Heart right ventricle (tissue), 16 donors: ENCODE measurements around the gene ARHGAP19. TPM values are rescaled to one million over a fixed set of nuclear protein-coding genes. Genes with fewer than 3 reads are reported as not detected.

Experiments used
- ATAC-seq, 8 donors: fragments of 200-7000 bp; cut with Tn5 transposase; one replicate each; pipeline ENCODE4 v1.9.1; 2020; ENCODE audit warnings: mild to moderate bottlenecking in 8 of 8, moderate library complexity in 8 of 8, moderate number of reproducible peaks in 1 of 8
- DNase-seq, 2 donors: peaks; one replicate each; pipeline ENCODE4 v3.0.0-alpha.2; 2020
- H3K27ac ChIP-seq, 10 donors: fragments of 200-600 bp; sonication (generic) in 2 of 10; one replicate each; pipeline versions ENCODE4 v1.5.0 to v1.8.0; 2020 to 2022; ENCODE audit warnings: mild to moderate bottlenecking in 3 of 10
- H3K27me3 ChIP-seq, 7 donors: fragments of 200-600 bp; one replicate each; pipeline ENCODE4 v1.8.0; 2021 to 2022; ENCODE audit warnings: mild to moderate bottlenecking in 2 of 7
- H3K36me3 ChIP-seq, 9 donors: fragments of 200-600 bp; sonication (generic) in 1 of 9; one replicate each; pipeline versions ENCODE4 v1.5.0 to v1.8.0; 2020 to 2022; ENCODE audit warnings: mild to moderate bottlenecking in 2 of 9
- H3K4me1 ChIP-seq, 9 donors: fragments of 200-600 bp; sonication (generic) in 1 of 9; one replicate each; pipeline versions ENCODE4 v1.5.0 to v1.8.0; 2020 to 2022; ENCODE audit warnings: mild to moderate bottlenecking in 4 of 9
- H3K4me3 ChIP-seq, 10 donors: fragments of 200-600 bp; sonication (generic) in 2 of 10; one replicate each; pipeline versions ENCODE4 v1.5.0 to v1.8.0; 2020 to 2022; ENCODE audit warnings: mild to moderate bottlenecking in 7 of 10, moderate library complexity in 2 of 10
- H3K9me3 ChIP-seq, 11 donors: fragments of 200-600 bp in 10 of 11; sonication (generic) in 2 of 11; one replicate each; pipeline versions ENCODE4 v1.5.0 to v1.8.0; 2013 to 2022; ENCODE audit warnings: mild to moderate bottlenecking in 2 of 11, control low read depth in 1 of 11, moderate library complexity in 1 of 11
- WGBS, 2 donors: extraction: QIAGEN DNeasy Blood & Tissue Kit; methylation state at CpG; one replicate each; pipeline ENCODE4 v1.1.7; 2013; ENCODE audit warnings: inconsistent platforms in 1 of 2; 5-methylcytosine and 5-hydroxymethylcytosine counted together
- intact Hi-C, 10 donors: fragments of 100-400 bp; cut with DNase I; formaldehyde crosslinking; loops; one replicate each; pipeline versions ENCODE4 v1.11.1 to v1.14.2; 2022
- long read RNA-seq, 3 donors: library from polyadenylated mRNA; unstranded; transcript quantifications; one replicate each; pipeline ENCODE4 v2.0.0, GENCODE V29; 2020 to 2021
- polyA plus RNA-seq, 2 donors: library from polyadenylated mRNA; stranded (reverse); fragments of 200-250 nt; gene quantifications; one replicate each; pipeline ENCODE4 v1.2.3, GENCODE V29; 2013
- total RNA-seq, 10 donors: library from RNA; stranded (reverse); fragmentation: NEBNext Ultra II Directional in 3 of 10; extraction: Animal tissue kit (Norgen Biotek cat#: 25700) in 3 of 10; gene quantifications; one replicate each; pipeline versions ENCODE4 v1.2.1 to v1.2.4, GENCODE V29; 2021 to 2023
- TF ChIP-seq, protein P1 (sequence below), 9 donors: fragments of 200-600 bp; sonication (generic) in 2 of 9; IDR thresholded peaks; one replicate each; pipeline versions ENCODE4 v1.5.0 to v1.8.0; 2021 to 2022; ENCODE audit warnings: antibody characterized with exemption in 9 of 9, mild to moderate bottlenecking in 5 of 9, moderate library complexity in 1 of 9
- donor health status: Arrhythmogenic right ventricular cardiomyopathy.
- donor health status: ischemic (EF 13 %, LVEDD 7.1; RV severe dilation, severe dysfunction).
- donor health status: healthy with polysubstance abuse.
- donor health status: DM: no; HTN: yes; CAD: no.
- donor health status: DM: no; HTN: no; CAD: no.
- donor health status: ischemic (EF 25% LVEDD 6.9; RV normal size, moderate dysfunction).
- donor health status: ischemic (EF 25% LVEDD 5.7; RV mildly dilated, moderate dysfunction).
- donor health status: healthy.
- donor health status: DM: yes; HTN: yes; CAD: no.
- donor health status: Ischemic cardiomyopathy.
- donor health status: ischemic (EF 35%, LVEDD 5.7; RV mildly dilated, moderate dysfunction).
- donor health status: nonischemic (EF 11% LVEDD 7.7; RV severe dilation, severe dysfunction).
- donor health status: DM: yes; HTN: yes; CAD: no.
- donor health status: PGD.
- donor health status: ischemic (EF 29% LVEDD 5.4; RV normal size, mild dysfunction).
- donor health status: nonischemic (EF 23%, LVEDD 6.1; RV moderate dilation, normal function).

ARHGAP19 gene
- 1 to 10 TPM; 2.3 to 6.2 (median 3.6) TPM for total RNA-seq
- polyA plus RNA-seq: 1 to 10 TPM; 1.5 to 1.7 TPM
- long read RNA-seq, donor 1, full-length matches to known transcripts: 2 of 3 reads
- long read RNA-seq, donor 1, partial matches to known transcripts: 0 of 3 reads
- long read RNA-seq, donor 1, other reads (novel, unspliced or antisense): 1 of 3 reads
- long read RNA-seq, donor 2, full-length matches to known transcripts: 5 of 6 reads
- long read RNA-seq, donor 2, partial matches to known transcripts: 0 of 6 reads
- long read RNA-seq, donor 2, other reads (novel, unspliced or antisense): 1 of 6 reads
- long read RNA-seq, donor 3, full-length matches to known transcripts: 2 of 7 reads
- long read RNA-seq, donor 3, partial matches to known transcripts: 3 of 7 reads
- long read RNA-seq, donor 3, other reads (novel, unspliced or antisense): 2 of 7 reads

DNA sequence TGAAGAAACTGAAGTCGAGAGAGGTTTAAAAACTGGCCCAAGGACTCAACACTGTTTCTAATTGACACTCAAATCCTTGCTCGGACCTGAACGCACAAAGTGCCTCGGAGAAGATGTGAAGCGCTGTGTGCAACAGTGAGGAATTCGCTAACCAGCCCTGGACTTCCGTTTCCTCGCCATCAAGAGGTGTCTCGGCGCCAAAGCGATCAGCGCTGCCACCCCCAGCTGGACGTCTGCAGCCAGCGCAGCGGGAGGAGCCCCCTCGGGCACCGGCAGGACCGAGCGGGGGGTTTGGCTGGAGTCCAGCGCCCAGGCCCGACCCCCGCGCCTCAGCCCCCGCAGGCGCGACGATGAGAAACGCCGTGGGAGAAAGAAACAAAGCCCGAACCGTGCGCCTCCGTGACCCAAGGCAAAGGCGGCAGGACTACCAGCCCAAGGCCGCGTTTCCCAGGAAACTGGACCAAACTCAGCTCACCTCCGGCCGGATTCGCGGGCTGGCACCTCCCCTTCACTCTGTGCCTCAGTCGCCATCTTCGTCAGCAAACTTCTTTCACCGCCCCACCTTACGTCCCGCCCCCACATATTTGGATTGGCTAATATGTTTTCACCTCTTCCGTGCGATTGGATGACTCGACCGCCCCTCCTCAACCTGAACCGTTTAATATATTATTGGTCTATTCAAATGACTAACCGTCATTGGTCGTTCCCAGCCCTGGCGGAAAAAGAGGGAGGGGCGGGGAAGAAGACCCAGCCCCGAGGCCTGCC lies at the start of gene ARHGAP19:
ARHGAP19 (minus strand) TSS at position 541 of the 765 bp plus-strand sequence; CDS start at position 531, 10 bp downstream.
- 0% methylated on average over 55 of the region's 55 CpGs for WGBS, 2 donors
- intact Hi-C loops: loop anchor here in 6 of 10 donors (1.0 to 5.0 kb wide), 4 partner anchors 35 to 45 kb away; partner anchors contain the start of gene FRAT2 (in 3 of the 6)
- DNase-seq (peak; percentile 89 to 98), ATAC-seq (peak; percentile 99 to 100 (median 100))
- Histone ChIP-seq H3K27ac (peak within 1 kb of the TSS; percentile 73 to 97 (median 94)), H3K36me3 (peaks cover 0 to 11% (median 3%) of the 10 kb centered on the region in 9 donors), H3K9me3 (no peaks in the 10 kb centered on the region), H3K27me3 (no peaks in the 10 kb centered on the region), H3K4me1 (peaks cover 0 to 14% (median 9%) of the 10 kb centered on the region in 9 donors), H3K4me3 (peak within 1 kb of the TSS; percentile 57 to 97 (median 90))
- TF ChIP-seq, protein P1, sequence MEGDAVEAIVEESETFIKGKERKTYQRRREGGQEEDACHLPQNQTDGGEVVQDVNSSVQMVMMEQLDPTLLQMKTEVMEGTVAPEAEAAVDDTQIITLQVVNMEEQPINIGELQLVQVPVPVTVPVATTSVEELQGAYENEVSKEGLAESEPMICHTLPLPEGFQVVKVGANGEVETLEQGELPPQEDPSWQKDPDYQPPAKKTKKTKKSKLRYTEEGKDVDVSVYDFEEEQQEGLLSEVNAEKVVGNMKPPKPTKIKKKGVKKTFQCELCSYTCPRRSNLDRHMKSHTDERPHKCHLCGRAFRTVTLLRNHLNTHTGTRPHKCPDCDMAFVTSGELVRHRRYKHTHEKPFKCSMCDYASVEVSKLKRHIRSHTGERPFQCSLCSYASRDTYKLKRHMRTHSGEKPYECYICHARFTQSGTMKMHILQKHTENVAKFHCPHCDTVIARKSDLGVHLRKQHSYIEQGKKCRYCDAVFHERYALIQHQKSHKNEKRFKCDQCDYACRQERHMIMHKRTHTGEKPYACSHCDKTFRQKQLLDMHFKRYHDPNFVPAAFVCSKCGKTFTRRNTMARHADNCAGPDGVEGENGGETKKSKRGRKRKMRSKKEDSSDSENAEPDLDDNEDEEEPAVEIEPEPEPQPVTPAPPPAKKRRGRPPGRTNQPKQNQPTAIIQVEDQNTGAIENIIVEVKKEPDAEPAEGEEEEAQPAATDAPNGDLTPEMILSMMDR (IDR thresholded peaks at IDR 0.05): peak in 3 of 9 donors; percentile 18 to 33 (median 22)

DNA sequence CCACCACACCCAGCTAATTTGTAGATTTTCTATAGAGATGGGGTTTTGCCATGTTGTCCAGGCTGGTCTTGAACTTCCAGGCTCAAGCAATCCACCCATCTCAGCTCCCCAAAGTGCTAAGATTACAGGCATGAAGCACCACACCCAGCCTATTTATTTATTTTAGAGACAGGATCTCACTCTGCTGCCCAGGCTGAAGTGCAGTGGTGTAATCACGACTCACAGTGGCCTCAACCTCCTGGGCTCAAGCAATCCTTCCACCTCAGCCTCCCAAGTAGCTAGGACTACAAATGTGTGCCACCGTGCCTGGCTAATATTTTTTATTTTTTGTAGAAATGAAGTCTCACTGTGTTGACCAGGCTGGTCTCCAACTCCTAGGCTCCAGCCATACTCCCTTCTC lies 49.0 kb upstream of the ARHGAP19 start:
- Histone ChIP-seq H3K36me3 (no peaks in the 10 kb centered on the region), H3K27me3 (no peaks in the 10 kb centered on the region), H3K9me3 (no peaks in the 10 kb centered on the region), H3K4me3 (no peak overlapping the region), H3K27ac (no peak overlapping the region), H3K4me1 (peaks cover 0 to 18% (median 15%) of the 10 kb centered on the region in 9 donors)
- DNase-seq (no peak), ATAC-seq (no peak)
- TF ChIP-seq, protein P1 (IDR thresholded peaks at IDR 0.05): no peak
- WGBS, 2 donors: 78 to 81% methylated on average over 2 of the region's 2 CpGs
- intact Hi-C loops: loop anchor here in 1 of 10 donors (10.0 kb wide), 1 partner anchor 57 kb away; no protein-coding TSS in a partner anchor

DNA sequence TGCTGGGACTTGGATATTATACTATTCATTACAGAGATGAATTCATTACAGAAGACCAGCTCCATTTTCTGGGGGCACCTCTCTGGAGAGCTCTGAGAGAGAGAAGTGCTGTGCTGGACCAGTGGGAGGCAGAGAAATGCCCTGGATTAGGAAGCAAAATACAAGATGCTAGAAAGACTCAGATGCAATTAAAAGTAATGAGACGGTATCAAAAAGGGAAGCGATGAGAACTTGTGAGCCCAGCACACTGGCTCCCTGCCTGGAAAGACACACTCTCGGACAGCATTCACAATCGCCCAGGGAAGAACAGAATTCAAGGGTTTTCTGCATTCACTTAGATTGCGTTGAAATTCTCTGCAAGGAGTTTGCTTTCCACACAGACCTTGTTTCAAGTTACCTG lies 45.6 kb upstream of the ARHGAP19 start:
- Histone ChIP-seq H3K9me3 (no peaks in the 10 kb centered on the region), H3K4me3 (no peak overlapping the region), H3K36me3 (no peaks in the 10 kb centered on the region), H3K27ac (no peak overlapping the region), H3K27me3 (no peaks in the 10 kb centered on the region), H3K4me1 (peaks cover 0 to 39% (median 27%) of the 10 kb centered on the region in 9 donors)
- DNase-seq (no peak), ATAC-seq (no peak)
- intact Hi-C loops: loop anchor here in 2 of 10 donors (5.0 to 10.0 kb wide), 3 partner anchors 46 to 64 kb away; partner anchors contain the start of genes ARHGAP19 (in 1 of the 2) and RRP12 (in 1 of the 2)
- TF ChIP-seq, protein P1 (IDR thresholded peaks at IDR 0.05): no peak
- 29 to 34% methylated on average over 5 of the region's 5 CpGs for WGBS, 2 donors
